Sigmoid colon (tissue), 3 donors: Measurements from ENCODE around the gene ARHGAP9.

Experiments
- POLR2A ChIP-seq, 2 donors: fragments of 450-650 bp; IDR thresholded peaks; one replicate each; pipeline ENCODE4 v1.6.1; 2016; ENCODE audit warnings: antibody characterized with exemption in 2 of 2, mild to moderate bottlenecking in 2 of 2, moderate library complexity in 2 of 2
- TF ChIP-seq, protein P1 (sequence below), 4 experiments: fragments of 450-650 bp in 3 of 4; fragments of 200-600 bp in 1 of 4; IDR thresholded peaks; one replicate each; pipeline ENCODE4 v1.5.1; 2016 to 2019; ENCODE audit warnings: antibody characterized with exemption in 4 of 4, mild to moderate bottlenecking in 3 of 4, moderate library complexity in 2 of 4

DNA sequence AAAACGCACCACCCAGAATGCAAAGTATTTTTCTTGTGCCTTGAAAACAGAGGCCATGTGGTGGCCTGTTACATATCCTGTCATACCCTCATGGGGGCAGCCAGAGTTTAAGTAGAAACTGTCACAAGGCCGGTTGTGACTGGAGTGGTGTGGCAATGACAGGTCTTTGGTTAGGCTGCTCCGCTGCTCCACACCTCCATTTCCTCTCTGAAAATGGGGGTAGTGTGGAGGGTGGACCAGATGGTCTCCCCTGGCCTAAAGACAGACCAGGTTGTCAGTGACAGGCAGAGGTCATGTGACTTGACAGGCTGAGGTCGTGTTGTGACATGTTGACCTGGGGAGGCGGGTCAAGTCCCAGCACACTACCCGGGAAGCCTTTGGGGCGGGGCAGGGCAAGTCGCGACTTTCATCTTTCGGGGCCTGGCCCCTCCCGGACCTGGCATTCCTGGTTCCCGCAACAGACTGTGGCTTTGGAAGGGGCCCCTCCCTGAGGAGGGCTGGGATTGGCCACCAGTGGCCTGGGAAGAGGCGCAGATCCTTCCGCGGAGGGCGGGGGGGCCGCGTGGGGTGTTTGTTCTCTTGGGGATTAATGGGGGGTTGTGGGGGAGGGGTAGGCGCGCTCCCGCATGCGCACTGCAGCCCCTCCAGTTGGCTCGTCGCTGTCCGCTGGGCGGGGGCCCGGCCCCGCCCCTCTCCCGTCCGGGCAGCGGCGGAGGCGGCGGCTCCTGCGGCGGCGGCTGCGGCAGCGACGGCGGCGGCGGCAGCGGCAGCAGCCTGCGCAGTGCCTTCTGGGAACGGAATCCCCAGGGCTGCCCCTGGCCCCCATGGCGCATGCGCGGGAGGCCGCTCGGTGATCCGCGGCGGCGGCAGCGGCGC, 42.6 kb upstream of the ARHGAP9 start, which contains the start of gene MBD6:
- TF ChIP-seq, protein P1, sequence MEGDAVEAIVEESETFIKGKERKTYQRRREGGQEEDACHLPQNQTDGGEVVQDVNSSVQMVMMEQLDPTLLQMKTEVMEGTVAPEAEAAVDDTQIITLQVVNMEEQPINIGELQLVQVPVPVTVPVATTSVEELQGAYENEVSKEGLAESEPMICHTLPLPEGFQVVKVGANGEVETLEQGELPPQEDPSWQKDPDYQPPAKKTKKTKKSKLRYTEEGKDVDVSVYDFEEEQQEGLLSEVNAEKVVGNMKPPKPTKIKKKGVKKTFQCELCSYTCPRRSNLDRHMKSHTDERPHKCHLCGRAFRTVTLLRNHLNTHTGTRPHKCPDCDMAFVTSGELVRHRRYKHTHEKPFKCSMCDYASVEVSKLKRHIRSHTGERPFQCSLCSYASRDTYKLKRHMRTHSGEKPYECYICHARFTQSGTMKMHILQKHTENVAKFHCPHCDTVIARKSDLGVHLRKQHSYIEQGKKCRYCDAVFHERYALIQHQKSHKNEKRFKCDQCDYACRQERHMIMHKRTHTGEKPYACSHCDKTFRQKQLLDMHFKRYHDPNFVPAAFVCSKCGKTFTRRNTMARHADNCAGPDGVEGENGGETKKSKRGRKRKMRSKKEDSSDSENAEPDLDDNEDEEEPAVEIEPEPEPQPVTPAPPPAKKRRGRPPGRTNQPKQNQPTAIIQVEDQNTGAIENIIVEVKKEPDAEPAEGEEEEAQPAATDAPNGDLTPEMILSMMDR (IDR thresholded peaks at IDR 0.05), result no peak
- peak; percentile 48 to 62 for TF ChIP-seq POLR2A (IDR thresholded peaks at IDR 0.05)
